AG09319 (cell line): ENCODE results near the gene COA3.

Experiments
- DNase-seq: peaks from one replicate; pipeline ENCODE4 v3.0.0-alpha.2; 2010; ENCODE audit warnings: low read depth; ENCODE audit errors: extremely low read depth
- TF ChIP-seq, protein P1 (sequence below): IDR thresholded peaks from 2 replicates; pipeline ENCODE4 v1.5.1; 2011; ENCODE audit warnings: low read depth, mild to moderate bottlenecking, inconsistent platforms, low read length, moderate library complexity

COA3 gene

DNA sequence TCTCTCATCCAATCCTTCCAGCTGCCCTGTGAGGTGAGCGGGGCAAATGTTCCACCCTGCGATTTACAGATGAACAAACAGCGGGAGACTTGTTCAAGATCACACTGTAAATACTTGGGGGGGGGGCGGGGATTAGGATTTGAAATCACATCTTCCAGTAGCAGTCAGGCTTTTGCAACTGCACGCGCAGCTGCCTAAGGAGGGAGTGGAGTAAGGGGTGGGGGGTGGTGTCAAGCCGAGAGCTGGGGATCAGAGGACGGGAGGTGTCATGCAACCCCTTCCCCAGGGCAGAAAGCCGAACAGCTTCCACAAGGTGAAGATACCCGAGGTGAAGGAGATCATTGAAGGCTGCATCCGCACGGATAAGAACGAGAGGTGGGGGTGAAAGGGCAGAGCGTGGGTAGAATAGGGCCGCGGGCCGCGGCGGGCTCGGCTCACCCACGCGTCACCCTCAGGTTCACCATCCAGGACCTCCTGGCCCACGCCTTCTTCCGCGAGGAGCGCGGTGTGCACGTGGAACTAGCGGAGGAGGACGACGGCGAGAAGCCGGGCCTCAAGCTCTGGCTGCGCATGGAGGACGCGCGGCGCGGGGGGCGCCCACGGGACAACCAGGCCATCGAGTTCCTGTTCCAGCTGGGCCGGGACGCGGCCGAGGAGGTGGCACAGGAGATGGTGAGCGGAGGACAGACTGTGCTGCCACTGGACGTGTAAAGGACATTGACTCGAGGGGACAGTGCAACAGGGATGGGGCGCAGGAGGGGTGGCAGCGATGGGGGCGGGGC is 13.5 kb downstream of the COA3 start:
- TF ChIP-seq, protein P1, sequence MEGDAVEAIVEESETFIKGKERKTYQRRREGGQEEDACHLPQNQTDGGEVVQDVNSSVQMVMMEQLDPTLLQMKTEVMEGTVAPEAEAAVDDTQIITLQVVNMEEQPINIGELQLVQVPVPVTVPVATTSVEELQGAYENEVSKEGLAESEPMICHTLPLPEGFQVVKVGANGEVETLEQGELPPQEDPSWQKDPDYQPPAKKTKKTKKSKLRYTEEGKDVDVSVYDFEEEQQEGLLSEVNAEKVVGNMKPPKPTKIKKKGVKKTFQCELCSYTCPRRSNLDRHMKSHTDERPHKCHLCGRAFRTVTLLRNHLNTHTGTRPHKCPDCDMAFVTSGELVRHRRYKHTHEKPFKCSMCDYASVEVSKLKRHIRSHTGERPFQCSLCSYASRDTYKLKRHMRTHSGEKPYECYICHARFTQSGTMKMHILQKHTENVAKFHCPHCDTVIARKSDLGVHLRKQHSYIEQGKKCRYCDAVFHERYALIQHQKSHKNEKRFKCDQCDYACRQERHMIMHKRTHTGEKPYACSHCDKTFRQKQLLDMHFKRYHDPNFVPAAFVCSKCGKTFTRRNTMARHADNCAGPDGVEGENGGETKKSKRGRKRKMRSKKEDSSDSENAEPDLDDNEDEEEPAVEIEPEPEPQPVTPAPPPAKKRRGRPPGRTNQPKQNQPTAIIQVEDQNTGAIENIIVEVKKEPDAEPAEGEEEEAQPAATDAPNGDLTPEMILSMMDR = no peak
- DNase-seq = no peak

DNA sequence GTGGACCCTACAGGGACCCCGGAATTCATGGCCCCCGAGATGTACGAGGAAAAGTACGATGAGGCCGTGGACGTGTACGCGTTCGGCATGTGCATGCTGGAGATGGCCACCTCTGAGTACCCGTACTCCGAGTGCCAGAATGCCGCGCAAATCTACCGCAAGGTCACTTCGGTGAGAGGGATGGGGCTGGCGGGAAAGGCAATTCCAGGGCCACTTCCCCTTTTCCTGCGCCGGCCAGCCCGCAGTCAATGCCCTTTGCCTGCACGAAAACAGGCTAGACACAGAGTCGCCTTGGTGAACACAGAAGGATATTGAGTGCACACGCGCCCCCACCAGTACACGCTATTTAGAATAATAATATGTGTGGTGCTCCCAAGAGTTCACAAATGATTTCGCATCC is 14.1 kb downstream of the COA3 start:
- DNase-seq = no peak

DNA sequence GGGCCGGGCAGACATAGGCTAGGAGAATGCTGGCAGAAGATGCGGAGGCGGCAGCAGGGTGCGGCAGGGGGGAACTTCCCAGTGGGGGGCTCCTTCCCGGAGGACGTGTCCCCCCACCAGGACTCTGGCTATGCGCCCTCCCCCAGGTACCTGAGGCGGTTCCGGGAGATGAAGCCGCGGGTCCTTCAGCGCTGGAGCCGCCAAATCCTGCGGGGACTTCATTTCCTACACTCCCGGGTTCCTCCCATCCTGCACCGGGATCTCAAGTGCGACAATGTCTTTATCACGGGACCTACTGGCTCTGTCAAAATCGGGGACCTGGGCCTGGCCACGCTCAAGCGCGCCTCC is 14.7 kb downstream of the COA3 start:
- TF ChIP-seq, protein P1 = no peak
- no peak for DNase-seq

More for the DNA sequence above, 14.1 kb downstream of the COA3 start:
- TF ChIP-seq, protein P1 = no peak

DNA sequence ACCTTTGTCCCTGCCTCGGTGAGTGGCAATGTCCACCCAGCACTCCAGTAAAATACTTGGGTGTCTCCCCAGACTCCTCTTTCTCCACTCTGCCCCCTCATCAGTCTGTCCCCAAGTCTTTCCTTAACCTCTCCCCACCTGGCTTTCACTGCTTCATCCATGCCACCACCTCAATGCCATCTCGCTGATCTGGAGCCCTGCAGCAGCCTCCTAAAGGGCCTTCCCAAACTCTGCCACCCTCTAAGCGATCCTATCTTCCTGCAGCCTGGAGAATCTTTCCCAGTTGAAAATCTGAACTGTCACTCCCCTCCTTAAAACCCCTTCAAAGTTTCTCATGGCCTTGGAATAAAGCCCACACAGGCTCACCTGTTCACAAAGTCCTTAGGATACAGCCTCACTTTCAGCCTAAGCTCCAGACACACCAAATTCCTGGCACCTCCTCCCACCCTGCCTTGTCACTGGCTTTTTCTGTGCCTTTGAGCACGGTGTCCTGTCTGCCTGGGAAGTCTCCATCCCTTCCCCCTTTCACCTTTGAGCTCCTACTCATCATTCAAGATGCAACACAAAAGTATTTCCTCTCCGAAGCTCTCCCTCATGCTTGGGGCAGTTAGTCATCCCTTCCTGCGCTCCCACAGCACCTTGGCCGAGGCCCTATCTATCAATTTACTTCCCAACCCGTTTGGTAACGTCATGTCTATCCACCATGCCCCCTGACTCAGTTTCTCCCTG is 15.3 kb downstream of the COA3 start:
- TF ChIP-seq, protein P1 = no peak
- DNase-seq = no peak

DNA sequence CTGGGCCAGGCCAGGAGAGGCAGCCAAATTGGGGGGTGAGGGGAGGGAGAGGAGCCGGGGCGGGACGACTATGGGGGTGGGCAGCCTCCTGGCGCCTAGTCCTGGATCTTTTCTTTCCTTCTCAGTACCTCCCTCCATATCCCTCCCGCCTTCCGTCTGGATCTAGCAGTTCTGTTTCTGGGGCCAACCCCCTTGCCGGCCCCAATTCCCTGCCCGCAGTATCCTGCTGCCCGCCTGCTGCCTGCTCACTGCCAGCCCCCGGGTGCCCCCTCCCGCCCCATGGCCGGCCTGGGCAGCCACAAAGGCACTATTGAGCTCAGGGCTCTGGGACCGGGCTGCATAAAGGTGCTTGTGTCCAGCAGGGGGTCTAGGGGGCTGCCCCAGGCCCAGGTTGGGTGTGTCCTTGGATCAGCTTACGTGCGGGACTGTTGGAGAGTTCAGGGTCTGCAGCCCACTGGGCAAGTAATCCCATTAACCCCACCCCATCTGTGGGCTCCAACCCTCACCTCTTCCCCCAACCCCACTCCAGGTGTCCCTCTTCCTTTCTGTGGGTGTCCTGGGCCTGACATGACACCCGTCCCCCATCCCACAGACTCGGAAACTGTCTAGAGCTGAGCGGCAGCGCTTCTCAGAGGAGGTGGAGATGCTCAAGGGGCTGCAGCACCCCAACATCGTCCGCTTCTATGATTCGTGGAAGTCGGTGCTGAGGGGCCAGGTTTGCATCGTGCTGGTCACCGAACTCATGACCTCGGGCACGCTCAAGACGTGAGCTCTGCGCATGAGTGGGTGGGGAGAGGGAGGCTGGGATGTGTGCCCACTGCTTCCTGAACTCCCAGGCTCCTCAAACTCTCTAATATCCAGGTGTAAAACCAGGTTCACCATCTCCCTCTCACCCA is 16.1 kb downstream of the COA3 start:
- TF ChIP-seq, protein P1 = no peak
- no peak for DNase-seq

DNA sequence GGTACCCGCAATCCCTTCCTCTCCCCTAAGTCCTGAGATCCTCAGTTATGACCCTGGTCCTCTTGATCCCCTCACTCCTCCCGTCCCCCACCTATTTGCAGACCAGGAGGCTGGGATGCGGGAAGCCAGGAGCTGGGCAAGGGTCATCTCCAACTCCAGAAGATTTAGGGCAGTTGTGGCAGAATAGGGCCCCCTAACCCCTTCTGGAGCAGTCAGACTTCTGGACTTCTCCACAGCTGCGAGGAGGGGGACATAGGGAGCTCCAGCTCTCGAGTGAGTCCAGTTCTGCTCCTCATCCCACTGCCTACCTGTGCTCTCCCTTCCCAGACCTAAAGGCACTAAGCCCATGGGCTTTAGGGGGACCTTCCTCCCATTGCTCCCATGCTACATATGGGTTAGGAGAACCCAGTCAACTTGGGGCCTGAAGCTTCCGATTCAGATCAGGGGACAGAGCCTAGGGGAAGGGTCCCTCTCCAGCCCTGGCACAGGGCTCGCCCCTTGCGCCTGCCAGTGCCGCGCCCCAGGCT is 16.8 kb downstream of the COA3 start:
- TF ChIP-seq, protein P1 = no peak
- DNase-seq = no peak
